Measurements from ENCODE around the gene LSM5. TPM values are rescaled to one million over a fixed set of nuclear protein-coding genes. Genes with fewer than 3 reads are reported as not detected.

The LSM5 gene
- total and polyA plus RNA-seq, 9 of the 15 experiments (the other 6 are each of a cell fraction or from before 2014, with no cell fraction given) = 36.3 to 620 (median 186) TPM

GRCh38 chr7:32495298-32496051 is 5.3 kb upstream of the LSM5 start, which contains the start of gene AVL9 (continued):
- TF ChIP-seq, protein P1, sequence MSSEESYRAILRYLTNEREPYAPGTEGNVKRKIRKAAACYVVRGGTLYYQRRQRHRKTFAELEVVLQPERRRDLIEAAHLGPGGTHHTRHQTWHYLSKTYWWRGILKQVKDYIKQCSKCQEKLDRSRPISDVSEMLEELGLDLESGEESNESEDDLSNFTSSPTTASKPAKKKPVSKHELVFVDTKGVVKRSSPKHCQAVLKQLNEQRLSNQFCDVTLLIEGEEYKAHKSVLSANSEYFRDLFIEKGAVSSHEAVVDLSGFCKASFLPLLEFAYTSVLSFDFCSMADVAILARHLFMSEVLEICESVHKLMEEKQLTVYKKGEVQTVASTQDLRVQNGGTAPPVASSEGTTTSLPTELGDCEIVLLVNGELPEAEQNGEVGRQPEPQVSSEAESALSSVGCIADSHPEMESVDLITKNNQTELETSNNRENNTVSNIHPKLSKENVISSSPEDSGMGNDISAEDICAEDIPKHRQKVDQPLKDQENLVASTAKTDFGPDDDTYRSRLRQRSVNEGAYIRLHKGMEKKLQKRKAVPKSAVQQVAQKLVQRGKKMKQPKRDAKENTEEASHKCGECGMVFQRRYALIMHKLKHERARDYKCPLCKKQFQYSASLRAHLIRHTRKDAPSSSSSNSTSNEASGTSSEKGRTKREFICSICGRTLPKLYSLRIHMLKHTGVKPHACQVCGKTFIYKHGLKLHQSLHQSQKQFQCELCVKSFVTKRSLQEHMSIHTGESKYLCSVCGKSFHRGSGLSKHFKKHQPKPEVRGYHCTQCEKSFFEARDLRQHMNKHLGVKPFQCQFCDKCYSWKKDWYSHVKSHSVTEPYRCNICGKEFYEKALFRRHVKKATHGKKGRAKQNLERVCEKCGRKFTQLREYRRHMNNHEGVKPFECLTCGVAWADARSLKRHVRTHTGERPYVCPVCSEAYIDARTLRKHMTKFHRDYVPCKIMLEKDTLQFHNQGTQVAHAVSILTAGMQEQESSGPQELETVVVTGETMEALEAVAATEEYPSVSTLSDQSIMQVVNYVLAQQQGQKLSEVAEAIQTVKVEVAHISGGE (CRISPR knock-in tag; IDR thresholded peaks at IDR 0.05) = no peak
- TF ChIP-seq KDM5B (IDR thresholded peaks at IDR 0.05; ENCODE audit: insufficient replicate concordance, low read depth, low read length) (peak; percentile 91), ZNF316 (IDR thresholded peaks at IDR 0.05) (peak; percentile 27; the same call in 1 of the 2 replicates), ZNF778 (CRISPR knock-in tag; IDR thresholded peaks at IDR 0.05) (no peak), SMAD3 (CRISPR knock-in tag; conservative IDR thresholded peaks at IDR 0.05) (no peak), TCFL5 (CRISPR knock-in tag; conservative IDR thresholded peaks at IDR 0.05) (no peak), ZNF212 (CRISPR knock-in tag; IDR thresholded peaks at IDR 0.05) (no peak), ZNF174 (CRISPR knock-in tag; IDR thresholded peaks at IDR 0.05) (no peak), ZNF696 (CRISPR knock-in tag; conservative IDR thresholded peaks at IDR 0.05) (no peak), ZNF217 (CRISPR knock-in tag; IDR thresholded peaks at IDR 0.05) (no peak), CLOCK (CRISPR knock-in tag; IDR thresholded peaks at IDR 0.05; ENCODE audit: borderline replicate concordance) (no peak), ZNF146 (CRISPR knock-in tag; IDR thresholded peaks at IDR 0.05; ENCODE audit: unreplicated experiment) (no peak), ZNF140 (CRISPR knock-in tag; IDR thresholded peaks at IDR 0.05) (no peak), GABPB2 (CRISPR knock-in tag; conservative IDR thresholded peaks at IDR 0.05) (no peak), FOXJ2 (tag; IDR thresholded peaks at IDR 0.05) (no peak), TEAD1 (CRISPR knock-in tag; IDR thresholded peaks at IDR 0.05) (no peak)
- TF ChIP-seq, protein P2, sequence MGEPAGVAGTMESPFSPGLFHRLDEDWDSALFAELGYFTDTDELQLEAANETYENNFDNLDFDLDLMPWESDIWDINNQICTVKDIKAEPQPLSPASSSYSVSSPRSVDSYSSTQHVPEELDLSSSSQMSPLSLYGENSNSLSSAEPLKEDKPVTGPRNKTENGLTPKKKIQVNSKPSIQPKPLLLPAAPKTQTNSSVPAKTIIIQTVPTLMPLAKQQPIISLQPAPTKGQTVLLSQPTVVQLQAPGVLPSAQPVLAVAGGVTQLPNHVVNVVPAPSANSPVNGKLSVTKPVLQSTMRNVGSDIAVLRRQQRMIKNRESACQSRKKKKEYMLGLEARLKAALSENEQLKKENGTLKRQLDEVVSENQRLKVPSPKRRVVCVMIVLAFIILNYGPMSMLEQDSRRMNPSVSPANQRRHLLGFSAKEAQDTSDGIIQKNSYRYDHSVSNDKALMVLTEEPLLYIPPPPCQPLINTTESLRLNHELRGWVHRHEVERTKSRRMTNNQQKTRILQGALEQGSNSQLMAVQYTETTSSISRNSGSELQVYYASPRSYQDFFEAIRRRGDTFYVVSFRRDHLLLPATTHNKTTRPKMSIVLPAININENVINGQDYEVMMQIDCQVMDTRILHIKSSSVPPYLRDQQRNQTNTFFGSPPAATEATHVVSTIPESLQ (CRISPR knock-in tag; IDR thresholded peaks at IDR 0.05) = peak; percentile 83
- TF ChIP-seq, protein P3, sequence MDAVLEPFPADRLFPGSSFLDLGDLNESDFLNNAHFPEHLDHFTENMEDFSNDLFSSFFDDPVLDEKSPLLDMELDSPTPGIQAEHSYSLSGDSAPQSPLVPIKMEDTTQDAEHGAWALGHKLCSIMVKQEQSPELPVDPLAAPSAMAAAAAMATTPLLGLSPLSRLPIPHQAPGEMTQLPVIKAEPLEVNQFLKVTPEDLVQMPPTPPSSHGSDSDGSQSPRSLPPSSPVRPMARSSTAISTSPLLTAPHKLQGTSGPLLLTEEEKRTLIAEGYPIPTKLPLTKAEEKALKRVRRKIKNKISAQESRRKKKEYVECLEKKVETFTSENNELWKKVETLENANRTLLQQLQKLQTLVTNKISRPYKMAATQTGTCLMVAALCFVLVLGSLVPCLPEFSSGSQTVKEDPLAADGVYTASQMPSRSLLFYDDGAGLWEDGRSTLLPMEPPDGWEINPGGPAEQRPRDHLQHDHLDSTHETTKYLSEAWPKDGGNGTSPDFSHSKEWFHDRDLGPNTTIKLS (IDR thresholded peaks at IDR 0.05; ENCODE audit: borderline replicate concordance, low read depth) = no peak

All from K562 (cell line).